ENCODE data around the gene TRIM24.
"Not testable (repeated sequence)": the region's sequence is repeated elsewhere in the genome, so short reads cannot be mapped to it uniquely, and the experiment has no call there.

Gene TRIM24

DNA sequence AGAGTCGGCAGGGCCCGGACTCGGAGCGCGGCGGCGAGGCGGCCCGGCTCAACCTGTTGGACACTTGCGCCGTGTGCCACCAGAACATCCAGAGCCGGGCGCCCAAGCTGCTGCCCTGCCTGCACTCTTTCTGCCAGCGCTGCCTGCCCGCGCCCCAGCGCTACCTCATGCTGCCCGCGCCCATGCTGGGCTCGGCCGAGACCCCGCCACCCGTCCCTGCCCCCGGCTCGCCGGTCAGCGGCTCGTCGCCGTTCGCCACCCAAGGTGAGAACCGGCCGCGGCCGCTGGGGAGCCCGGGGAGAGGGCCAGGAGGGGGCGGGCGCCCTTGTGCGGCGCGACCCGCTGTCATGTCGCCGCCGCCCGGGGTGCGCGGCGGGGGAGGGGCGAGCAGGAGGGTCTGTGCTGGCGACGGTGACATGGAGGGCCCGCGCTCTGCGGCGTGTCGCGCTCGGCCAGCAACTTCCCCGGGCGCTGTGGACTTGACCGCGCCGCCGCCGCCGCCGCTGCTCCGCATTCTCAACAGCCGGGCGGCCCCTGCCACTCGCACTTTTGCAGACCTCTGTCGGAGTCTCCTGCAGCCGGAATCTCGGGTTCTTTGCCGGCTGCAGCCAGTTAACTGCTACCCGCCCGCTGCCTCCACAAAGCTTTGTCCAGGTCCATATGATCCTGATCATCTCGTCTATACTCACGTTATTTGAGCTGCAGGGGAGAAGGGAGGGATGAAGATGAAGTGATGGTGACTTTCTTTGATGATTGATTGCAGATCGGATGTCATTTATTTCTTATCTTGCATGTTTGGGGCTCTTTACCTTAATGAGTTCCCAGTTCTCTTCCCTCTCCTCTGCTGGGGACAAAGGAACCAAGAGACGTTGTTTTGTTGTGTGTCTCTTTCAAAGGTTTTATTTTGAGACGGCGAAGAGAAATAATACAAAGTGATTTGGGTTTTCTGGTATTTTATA lies 869 bp downstream of the TRIM24 start:
- DNase-seq = peak; percentile 58 to 65

GRCh38 chr7:138463291-138463618 lies 3.2 kb downstream of the TRIM24 start:
- DNase-seq = not testable (repeated sequence)

GRCh38 chr7:138465046-138465445 lies 5.0 kb downstream of the TRIM24 start:
- no peak for DNase-seq

DNA sequence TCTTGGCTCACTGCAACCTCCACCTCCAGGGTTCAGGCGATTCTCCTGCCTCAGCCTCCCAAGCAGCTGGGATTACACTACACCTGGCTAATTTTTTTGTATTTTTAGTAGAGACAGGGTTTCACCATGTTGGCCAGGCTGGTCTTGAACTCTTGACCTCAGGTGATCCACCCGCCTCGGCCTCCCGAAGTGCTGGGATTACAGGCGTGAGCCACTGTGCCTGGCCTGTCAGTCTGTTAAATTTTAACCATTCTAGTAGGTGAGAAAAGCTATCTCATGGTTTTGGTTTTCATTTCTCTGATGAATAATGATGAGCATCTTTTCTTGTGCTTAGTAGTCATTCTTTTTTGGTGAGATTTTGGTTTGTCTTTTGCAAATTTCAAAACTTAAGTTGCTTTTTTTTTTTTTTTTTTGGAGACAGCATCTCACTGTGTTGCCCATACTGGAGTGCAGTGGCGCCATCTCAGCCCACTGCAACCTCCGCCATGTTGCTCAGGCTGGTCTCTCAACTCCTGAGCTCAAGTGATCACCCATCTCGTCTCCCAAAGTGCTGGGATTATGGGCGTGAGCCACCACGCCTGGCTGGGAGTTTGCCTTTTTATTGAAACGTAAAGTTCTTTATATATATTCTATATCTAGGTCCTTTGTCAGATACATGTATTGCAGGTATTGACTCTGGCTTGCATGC lies 6.2 kb downstream of the TRIM24 start:
- not testable (repeated sequence) for DNase-seq

DNA sequence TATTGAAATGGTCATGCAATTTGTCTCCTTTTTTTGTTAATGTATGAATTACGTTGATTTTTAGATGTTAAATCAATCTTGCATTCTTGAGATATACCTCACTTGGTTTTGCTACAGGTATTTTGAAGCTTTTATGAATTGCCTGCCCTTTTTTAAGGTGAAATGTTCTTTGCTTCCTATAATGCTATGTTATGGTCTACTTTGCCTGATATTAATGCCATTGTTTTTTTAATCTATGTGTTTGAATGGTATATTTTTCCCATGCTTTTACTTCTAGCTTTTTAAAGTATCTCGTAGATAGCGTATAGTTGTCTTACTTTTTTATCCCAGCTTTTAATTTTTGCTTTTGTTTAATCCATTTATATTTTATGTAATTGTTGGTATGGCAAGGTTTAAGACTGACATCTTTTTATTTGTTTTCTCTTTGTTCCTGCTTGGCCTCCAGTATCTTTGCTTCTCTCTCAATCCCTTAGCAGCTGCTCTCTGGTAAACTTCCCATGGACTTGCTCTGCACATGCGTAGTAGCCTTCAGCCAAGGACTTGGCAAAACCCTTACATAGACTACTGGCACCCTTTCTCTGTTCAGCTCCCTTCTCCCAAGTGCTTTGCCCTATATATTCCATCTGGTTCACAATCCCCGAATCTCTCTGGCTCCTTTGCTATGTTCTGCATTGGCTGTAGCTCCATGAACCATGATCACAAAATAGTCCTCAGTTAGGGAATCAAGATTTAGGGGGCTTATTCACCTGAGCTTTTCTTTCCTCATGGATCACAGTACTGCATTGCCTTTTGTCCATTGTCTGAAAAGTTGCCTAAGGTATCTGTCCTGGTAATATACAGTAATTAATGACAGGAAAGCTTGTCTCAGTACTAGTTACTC lies 8.4 kb downstream of the TRIM24 start:
- no peak for DNase-seq

DNA sequence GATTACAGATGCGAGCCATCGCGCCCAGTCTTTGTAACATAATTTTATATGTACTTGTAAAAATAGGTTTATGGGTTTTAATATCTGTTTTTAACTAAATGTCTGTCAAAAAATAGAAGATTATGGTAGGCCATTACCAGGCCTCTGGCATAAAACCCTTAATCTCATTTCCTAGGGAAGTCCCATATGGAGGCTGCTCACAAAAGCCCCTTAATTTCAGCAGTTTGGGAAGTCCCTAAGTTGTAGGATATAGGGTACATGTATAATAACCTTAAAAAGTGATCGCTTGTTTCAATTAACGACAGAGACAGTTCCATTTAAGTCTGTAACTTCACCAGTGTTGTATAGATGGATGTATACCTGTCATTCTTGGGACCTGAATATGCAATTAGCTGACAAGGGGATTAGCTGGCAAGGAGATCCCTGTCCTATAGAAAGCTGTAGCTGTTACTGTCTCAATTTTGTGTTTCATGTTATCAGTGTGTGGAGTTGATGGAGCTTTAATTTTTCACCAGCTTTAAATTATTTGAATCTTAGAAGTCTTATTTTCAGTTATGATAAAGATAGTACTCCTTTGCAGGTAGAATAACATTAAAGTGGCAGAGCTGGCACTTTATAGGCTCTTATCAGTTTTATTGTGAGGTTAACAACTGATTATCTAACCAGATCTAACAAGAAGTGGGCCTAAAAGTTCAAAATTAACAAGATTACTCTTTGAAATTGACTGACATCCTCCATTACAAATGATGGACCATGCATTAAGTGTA lies 10.5 kb downstream of the TRIM24 start:
- DNase-seq = no peak

- DNase-seq = no peak
Measured at GRCh38 chr7:138472292-138473079, 12.4 kb downstream of the TRIM24 start.

DNA sequence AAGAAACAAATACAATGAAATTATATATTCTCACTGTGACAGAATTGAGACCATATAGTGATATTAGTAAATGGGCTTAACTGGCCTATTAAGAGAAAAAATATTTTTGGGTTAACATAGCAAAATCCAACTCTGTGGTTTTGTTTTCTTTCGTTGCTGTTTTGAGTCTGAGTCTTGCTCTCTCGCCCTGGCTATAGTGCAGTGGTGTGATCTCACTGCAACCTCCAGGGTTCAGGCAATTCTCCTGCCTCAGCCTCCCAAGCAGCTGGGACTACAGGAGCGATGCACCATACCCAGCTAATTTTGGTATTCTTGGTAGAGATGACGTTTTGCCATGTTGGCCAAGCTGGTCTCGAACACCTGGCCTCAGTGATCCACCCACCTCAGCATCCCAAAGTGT lies 15.3 kb downstream of the TRIM24 start:
- no peak for DNase-seq

- no peak for DNase-seq
Measured at GRCh38 chr7:138477081-138477578, 17.1 kb downstream of the TRIM24 start.

- DNase-seq = no peak
Measured at GRCh38 chr7:138477581-138477980, 17.5 kb downstream of the TRIM24 start.

- DNase-seq = no peak
Measured at GRCh38 chr7:138478499-138478908, 18.4 kb downstream of the TRIM24 start.

DNA sequence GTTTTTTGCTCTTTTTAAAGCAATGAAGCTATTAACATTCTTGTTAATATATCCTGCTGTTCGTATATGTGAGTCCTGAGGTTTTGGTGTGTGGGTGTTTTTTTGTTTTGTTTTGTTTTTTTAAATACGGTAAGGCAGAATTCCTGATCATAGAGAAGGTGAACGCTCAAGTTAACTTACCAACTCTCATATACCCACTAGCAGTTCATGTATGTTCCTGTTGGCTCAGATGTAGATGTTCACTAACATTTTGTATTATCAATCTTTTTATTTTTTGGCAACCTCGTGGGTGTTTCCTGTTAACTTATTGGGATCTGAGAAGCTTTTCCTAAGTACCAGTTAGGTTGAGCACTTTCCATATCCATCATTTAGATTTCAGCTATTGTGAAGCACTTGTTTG lies 20.5 kb downstream of the TRIM24 start:
- no peak for DNase-seq

DNA sequence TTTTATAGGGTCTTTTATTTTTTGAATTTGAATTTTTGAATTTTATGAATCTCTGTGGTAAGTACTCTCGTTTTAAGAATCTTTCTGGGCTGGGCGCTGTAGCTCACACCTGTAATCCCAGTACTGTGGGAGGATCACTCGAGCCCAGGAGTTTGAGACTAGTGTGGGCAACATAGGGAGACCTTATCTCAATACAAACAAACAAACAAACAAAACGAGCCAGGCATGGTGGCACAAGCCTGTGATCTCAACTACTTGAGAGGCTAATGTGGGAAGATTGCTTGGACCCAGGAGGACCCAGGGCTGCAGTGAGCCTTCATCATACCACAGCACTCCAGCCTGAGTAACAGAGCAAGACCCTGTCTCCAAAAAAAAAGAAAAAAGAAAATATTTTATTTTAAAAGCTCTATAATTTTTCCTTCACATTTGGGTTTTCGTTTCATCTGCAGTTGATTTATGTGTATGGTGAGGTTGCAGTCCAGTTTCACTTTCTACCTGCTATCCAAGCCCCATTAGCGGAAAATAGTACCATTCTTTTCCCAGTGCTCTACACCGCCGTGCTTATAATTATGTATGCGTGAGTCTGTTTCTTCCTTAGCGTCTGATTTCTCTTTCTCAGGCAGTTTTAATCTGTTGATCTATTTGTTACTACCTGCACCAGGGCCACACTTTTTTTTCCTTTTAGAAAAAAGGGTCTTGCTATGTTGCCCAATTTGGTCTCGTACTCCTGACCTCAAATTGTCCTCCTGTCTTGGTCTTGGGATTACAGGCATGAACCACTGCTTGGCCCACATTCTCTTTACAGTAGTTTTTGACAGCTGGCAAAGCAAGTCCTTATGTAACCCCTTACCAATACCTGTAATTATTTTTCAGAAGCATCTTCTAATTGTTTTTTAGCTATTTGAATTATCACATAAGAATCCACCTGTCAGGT lies 21.7 kb downstream of the TRIM24 start:
- no peak for DNase-seq

GRCh38 chr7:138483531-138483930 lies 23.5 kb downstream of the TRIM24 start:
- DNase-seq = no peak

DNA sequence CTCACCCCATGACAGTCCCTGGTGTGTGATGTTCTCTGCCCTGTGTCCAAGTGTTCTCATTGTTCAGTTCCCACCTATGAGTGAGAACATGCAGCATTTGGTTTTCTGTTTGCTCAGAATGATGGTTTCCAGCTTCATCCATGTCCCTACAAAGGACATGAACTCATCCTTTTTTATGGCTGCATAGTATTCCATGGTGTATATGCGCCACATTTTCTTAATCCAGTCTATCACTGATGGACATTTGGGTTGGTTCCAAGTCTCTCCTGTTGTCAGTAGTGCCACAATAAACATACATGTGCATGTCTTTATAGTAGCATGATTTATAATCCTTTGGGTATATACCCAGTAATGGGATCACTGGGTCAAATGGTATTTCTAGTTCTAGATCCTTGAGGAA lies 25.4 kb downstream of the TRIM24 start:
- DNase-seq = not testable (repeated sequence)

- DNase-seq = not testable (repeated sequence)
Measured at GRCh38 chr7:138489139-138489538, 29.1 kb downstream of the TRIM24 start.

GRCh38 chr7:138491612-138492386 lies 31.7 kb downstream of the TRIM24 start:
- DNase-seq = no peak

DNA sequence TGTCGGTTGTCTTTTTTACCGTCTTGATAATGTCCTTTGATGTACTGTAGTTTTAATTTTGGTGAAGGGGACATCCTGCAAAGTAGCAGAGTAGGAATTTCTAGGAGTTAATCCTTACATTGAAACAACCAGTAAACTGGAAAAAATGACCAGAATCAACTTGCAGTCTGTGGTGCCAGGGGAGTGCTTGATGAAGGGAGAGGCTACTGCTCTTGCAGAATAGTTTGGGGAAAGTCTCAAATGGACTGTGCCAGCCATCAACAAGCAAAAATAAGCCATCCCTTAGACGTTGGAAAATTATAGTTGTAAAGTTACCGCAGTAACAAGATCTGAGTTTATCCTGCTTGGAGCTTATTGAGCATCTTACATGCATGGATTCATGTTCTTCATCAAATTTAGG lies 32.4 kb downstream of the TRIM24 start:
- DNase-seq = no peak

DNA sequence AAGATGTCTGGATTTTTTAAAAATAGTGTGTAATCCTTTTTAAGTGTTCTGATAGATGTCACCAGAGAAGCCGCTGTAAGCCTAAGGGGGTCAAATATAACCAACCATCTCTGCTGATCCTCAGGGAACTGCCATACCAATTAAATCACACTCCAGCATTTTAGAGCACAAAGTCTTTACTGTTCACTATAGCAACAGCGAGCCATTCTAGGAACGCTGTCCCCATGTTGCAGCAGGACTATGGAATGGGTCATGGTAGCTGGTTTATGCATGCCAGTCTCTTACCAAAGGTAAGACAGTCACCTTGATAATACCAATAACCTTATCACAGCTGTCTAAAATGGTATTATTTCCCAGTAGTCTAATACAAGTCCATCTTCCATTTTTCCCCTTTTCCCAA lies 33.5 kb downstream of the TRIM24 start:
- no peak for DNase-seq

Measured in activated CD4-positive, alpha-beta T cell treated with anti-CD3 and anti-CD28 coated beads, Interleukin-2, amount 50 U/mL, for 48 hours (primary cell).